Activated naive CD8-positive, alpha-beta T cell treated with anti-CD3 and anti-CD28 coated beads, Interleukin-2, amount 10 ng/mL, durations not matched to agents 7 days and 5 days (primary cell): Measurements from ENCODE around the gene MOV10. TPM values are rescaled to one million over a fixed set of nuclear protein-coding genes. Genes with fewer than 3 reads are reported as not detected.
A peak's percentile ranks its signal among the peaks of the same experiment; 100 is the strongest.

Experiments
- ATAC-seq: fragments of 150-1000 bp; cut with Tn5 transposase; one replicate; pipeline ENCODE4 v1.10.0; 2021; ENCODE audit warnings: low read depth, moderate library complexity
- POLR2A ChIA-PET: fragments of 350-600 bp; sonication (Branson Sonifier 250); formaldehyde crosslinking; loops from one replicate; lab custom pipeline; 2021; ENCODE audit warnings: antibody characterized with exemption; lab: Charles Lee
- DNase-seq: peaks from one replicate; pipeline ENCODE4 v3.0.0; 2021
- H3K27ac Mint-ChIP-seq: one replicate; pipeline ENCODE4 v1.8.0; 2022; ENCODE audit warnings: mild to moderate bottlenecking, mixed read lengths
- H3K27me3 Mint-ChIP-seq: one replicate; pipeline ENCODE4 v1.8.0; 2022; ENCODE audit warnings: mild to moderate bottlenecking, moderate library complexity, mixed read lengths
- H3K36me3 Mint-ChIP-seq: one replicate; pipeline ENCODE4 v1.8.0; 2021; ENCODE audit warnings: mild to moderate bottlenecking, mixed read lengths
- H3K4me1 Mint-ChIP-seq: one replicate; pipeline ENCODE4 v1.8.0; 2021; ENCODE audit warnings: mixed read lengths
- H3K4me3 Mint-ChIP-seq: one replicate; pipeline ENCODE4 v1.8.0; 2022; ENCODE audit warnings: mild to moderate bottlenecking, moderate library complexity, mixed read lengths
- H3K9me3 Mint-ChIP-seq: one replicate; pipeline ENCODE4 v1.8.0; 2021; ENCODE audit warnings: mixed read lengths
- total RNA-seq, 2 experiments: library from RNA; stranded (reverse); gene quantifications; one replicate each; pipeline ENCODE4 v1.2.3, GENCODE V29; 2021

The MOV10 gene, protein sequence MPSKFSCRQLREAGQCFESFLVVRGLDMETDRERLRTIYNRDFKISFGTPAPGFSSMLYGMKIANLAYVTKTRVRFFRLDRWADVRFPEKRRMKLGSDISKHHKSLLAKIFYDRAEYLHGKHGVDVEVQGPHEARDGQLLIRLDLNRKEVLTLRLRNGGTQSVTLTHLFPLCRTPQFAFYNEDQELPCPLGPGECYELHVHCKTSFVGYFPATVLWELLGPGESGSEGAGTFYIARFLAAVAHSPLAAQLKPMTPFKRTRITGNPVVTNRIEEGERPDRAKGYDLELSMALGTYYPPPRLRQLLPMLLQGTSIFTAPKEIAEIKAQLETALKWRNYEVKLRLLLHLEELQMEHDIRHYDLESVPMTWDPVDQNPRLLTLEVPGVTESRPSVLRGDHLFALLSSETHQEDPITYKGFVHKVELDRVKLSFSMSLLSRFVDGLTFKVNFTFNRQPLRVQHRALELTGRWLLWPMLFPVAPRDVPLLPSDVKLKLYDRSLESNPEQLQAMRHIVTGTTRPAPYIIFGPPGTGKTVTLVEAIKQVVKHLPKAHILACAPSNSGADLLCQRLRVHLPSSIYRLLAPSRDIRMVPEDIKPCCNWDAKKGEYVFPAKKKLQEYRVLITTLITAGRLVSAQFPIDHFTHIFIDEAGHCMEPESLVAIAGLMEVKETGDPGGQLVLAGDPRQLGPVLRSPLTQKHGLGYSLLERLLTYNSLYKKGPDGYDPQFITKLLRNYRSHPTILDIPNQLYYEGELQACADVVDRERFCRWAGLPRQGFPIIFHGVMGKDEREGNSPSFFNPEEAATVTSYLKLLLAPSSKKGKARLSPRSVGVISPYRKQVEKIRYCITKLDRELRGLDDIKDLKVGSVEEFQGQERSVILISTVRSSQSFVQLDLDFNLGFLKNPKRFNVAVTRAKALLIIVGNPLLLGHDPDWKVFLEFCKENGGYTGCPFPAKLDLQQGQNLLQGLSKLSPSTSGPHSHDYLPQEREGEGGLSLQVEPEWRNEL
- total RNA-seq, result 100 to 1,000 TPM; 124 to 130 TPM

DNA sequence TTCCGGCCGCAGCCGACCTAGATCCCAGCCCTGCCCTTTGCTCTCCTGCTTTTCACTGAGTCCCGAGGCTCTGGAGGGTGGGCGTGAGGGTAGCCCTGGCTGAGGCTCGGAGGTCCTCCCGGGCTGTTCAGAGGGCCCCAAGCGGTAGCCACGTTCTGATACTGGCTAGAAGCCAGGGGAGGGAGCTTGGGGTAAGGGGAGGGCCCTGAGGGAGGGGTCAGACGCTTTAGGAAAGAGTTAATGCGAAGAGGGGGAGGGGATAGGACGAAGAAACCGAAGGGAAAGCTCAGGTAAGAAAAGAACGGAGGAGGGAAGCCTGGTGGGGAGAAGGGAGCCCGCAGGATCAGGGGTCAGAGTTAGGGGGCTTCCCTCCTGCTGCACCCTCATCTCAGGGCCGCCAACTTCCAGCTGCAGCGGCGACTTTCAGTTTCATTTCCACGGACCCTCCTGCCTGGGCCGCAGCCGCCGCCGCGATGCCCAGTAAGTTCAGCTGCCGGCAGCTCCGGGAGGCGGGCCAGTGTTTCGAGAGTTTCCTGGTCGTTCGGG is at the start of gene MOV10:
MOV10 (plus strand) TSS at position 220 of the 546 bp plus-strand sequence; CDS start at position 474, 254 bp downstream.
- Mint-ChIP-seq H3K4me3 (peak within 1 kb of the TSS; percentile 97), H3K27me3 (no peaks in the 10 kb centered on the region), H3K9me3 (no peaks in the 10 kb centered on the region), H3K36me3 (peaks cover 28% of the 10 kb centered on the region), H3K4me1 (peaks cover 42% of the 10 kb centered on the region), H3K27ac (peak within 1 kb of the TSS; percentile 97)
- ATAC-seq, result peak; percentile 80
- POLR2A ChIA-PET, result interaction anchor here (0.7 to 3.9 kb wide), 18 partner anchors 10 to 284 kb away, joined by 3 to 26 read pairs (median 5); partner anchors contain the start of genes CAPZA1, PPM1J, RHOC and SLC16A1
- DNase-seq, result peak; percentile 69

DNA sequence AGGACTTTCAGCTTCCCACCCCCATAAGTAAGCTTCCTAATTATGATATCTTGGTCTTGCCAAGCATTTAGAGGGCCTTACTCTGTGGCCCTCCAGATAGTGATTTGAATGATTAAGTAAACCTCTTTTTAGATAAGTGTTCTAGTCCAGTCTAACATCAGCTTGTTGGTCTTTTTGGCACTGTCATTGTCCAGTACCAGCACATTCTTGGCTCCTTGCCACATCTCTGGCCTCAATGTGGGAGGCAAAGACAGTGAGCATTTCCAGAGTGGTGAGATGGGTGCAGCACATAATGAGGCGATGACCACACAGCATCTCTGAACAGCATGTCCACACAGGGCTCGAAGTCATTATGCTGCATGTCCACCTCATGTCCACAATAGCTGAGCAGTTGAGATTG is 48.8 kb upstream of the MOV10 start:
- H3K27me3 Mint-ChIP-seq, result no peaks in the 10 kb centered on the region
- peaks cover 45% of the 10 kb centered on the region for H3K36me3 Mint-ChIP-seq
- H3K4me1 Mint-ChIP-seq, result peaks cover 52% of the 10 kb centered on the region
- no peak for DNase-seq
- H3K4me3 Mint-ChIP-seq, result no peak overlapping the region
- ATAC-seq, result no peak
- H3K27ac Mint-ChIP-seq, result no peak overlapping the region
- POLR2A ChIA-PET, result interaction anchor here (0.6 to 1.0 kb wide), 2 partner anchors 26 to 422 kb away, joined by 5 to 6 read pairs; no protein-coding TSS in a partner anchor
- no peaks in the 10 kb centered on the region for H3K9me3 Mint-ChIP-seq

DNA sequence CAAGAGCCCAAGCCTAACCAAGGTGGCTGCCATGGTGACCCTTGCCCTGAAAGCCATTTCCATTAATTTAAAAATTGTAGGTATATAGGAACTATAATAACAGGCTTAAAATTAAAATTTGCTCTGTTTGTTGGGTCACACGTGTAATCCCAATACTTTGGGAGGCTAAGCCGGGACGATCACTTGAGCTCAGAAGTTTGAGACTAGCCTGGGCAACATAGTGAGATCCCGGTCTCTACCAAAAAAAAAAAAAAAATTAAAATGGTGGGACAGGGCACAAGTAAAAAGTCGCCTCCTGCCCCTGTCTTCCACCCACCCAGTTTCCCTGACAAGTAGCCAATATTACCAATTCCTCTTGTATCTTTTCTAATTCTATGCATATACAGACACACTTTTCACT is 48.3 kb upstream of the MOV10 start:
- no peaks in the 10 kb centered on the region for H3K9me3 Mint-ChIP-seq
- H3K27ac Mint-ChIP-seq, result no peak overlapping the region
- no peak for DNase-seq
- H3K4me1 Mint-ChIP-seq, result peaks cover 52% of the 10 kb centered on the region
- no peak for ATAC-seq
- POLR2A ChIA-PET, result interaction anchor here (1.0 kb wide), 1 partner anchor 26 kb away, joined by 6 read pairs; no protein-coding TSS in a partner anchor
- no peak overlapping the region for H3K4me3 Mint-ChIP-seq
- no peaks in the 10 kb centered on the region for H3K27me3 Mint-ChIP-seq
- peaks cover 45% of the 10 kb centered on the region for H3K36me3 Mint-ChIP-seq

DNA sequence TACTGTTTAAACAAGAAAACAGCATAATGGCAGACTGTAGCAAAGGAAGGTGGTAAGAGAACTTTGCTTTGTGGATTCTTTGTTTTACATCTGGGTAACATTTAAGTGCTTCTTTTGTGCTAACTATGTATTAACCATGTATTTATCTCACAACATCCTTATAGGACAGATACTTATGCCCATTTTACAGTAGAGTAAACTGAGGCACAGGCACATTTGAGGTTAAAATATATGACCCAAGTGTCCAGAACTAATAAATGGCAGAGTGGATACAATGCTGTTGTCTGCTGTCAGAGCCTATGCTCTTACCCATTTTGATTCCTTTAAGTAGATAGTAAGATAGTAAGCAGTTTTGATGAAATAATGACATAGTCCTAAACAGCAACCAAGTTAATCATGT is 47.6 kb upstream of the MOV10 start:
- Mint-ChIP-seq H3K27me3 (no peaks in the 10 kb centered on the region), H3K36me3 (peaks cover 43% of the 10 kb centered on the region), H3K9me3 (no peaks in the 10 kb centered on the region), H3K4me1 (peaks cover 54% of the 10 kb centered on the region), H3K4me3 (no peak overlapping the region), H3K27ac (no peak overlapping the region)
- no peak for DNase-seq
- POLR2A ChIA-PET, result no interaction called here
- no peak for ATAC-seq

DNA sequence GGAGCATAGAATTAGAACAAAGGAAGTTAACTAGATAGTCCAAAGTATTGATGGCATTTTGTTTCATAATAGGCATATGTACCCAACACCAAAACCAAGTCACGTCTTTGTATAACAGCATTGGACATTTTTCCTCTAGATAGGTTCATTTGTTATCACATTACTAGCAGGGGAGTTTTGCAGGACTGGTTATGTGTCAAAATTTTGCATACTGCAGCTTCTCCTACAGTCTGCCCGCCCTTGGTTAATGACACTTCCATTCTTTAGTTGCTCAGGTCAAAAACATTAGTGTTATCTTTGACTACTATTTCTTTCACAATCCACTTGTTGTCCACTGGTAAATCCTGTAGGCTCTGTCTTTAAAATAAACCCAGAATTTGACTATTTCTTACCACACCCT is 45.9 kb upstream of the MOV10 start:
- Mint-ChIP-seq H3K9me3 (no peaks in the 10 kb centered on the region), H3K27me3 (no peaks in the 10 kb centered on the region), H3K27ac (no peak overlapping the region), H3K4me3 (no peak overlapping the region), H3K4me1 (peaks cover 56% of the 10 kb centered on the region), H3K36me3 (peaks cover 49% of the 10 kb centered on the region)
- DNase-seq (no peak), ATAC-seq (no peak)
- POLR2A ChIA-PET, result no interaction called here

DNA sequence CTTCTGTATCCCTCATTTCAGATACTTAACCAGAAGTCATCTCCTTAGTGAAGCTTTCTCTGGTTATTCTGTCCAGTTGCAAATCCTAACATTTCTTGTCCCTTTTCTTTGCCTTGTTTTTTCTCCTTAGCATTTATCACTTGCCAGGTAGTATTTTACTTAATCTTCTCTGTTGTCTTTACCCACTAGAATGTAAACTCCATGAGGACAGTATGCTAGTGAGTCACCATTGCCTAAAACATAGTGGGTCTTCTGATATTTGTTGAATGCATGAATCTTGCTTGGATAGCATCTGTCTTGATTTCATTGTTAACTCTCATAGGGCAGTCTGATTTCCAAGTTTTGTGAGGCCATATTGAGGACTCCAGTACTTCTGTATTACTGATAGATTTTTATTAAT is 45.2 kb upstream of the MOV10 start:
- Mint-ChIP-seq H3K27me3 (no peaks in the 10 kb centered on the region), H3K27ac (no peak overlapping the region), H3K9me3 (no peaks in the 10 kb centered on the region), H3K4me3 (no peak overlapping the region), H3K4me1 (peaks cover 60% of the 10 kb centered on the region), H3K36me3 (peaks cover 52% of the 10 kb centered on the region)
- POLR2A ChIA-PET, result no interaction called here
- DNase-seq (no peak), ATAC-seq (no peak)

DNA sequence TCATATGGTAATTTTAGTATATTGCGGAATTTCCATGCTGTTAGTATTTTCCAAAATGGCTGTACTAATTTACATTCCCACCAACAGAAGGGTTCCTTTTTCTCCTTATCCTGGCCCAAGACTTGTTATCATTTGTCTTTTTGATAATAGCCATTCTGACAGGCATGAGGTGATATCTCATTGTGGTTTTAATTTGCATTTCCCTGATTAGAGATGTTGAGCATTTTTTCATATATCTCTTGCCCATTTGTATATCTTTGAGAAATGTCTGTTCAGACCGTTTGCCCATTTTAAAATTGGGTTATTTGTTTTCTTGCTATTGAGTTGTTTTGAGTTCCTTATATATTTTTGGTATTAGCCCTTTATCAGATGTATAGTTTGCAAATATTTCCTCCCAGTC is 40.8 kb upstream of the MOV10 start:
- Mint-ChIP-seq H3K27me3 (no peaks in the 10 kb centered on the region), H3K27ac (no peak overlapping the region), H3K36me3 (peaks cover 34% of the 10 kb centered on the region), H3K4me1 (peaks cover 56% of the 10 kb centered on the region), H3K4me3 (no peak overlapping the region), H3K9me3 (no peaks in the 10 kb centered on the region)
- ATAC-seq (no peak), DNase-seq (no peak)
- POLR2A ChIA-PET, result interaction anchor here (0.6 kb wide), 1 partner anchor 14 kb away, joined by 3 read pairs; the partner anchor contains the start of genes CAPZA1 and ST7L

DNA sequence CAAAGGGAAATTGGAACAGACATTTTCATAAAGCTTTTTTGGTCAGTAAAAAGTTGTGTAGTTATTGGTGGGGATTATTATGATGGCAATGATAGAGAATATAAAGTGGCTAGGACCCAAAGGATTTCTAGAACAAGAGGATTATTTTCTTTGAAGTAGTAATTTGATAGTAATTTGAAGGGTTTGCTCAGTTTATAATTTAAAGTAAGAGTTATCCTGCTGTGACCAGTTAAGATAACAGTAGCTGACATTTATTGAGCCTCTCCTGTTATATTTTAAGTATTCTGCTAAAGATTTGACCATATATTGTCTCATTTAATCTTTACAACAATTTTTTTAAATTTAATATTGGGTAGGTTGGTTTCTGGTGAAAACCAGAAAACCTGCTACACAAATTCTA is 40.1 kb upstream of the MOV10 start:
- POLR2A ChIA-PET, result interaction anchor here (0.9 kb wide), 1 partner anchor 10 kb away, joined by 3 read pairs; no protein-coding TSS in a partner anchor
- no peaks in the 10 kb centered on the region for H3K27me3 Mint-ChIP-seq
- H3K36me3 Mint-ChIP-seq, result peaks cover 29% of the 10 kb centered on the region
- H3K4me1 Mint-ChIP-seq, result peaks cover 53% of the 10 kb centered on the region
- no peak overlapping the region for H3K4me3 Mint-ChIP-seq
- H3K9me3 Mint-ChIP-seq, result no peaks in the 10 kb centered on the region
- no peak for ATAC-seq
- DNase-seq, result no peak
- H3K27ac Mint-ChIP-seq, result no peak overlapping the region

DNA sequence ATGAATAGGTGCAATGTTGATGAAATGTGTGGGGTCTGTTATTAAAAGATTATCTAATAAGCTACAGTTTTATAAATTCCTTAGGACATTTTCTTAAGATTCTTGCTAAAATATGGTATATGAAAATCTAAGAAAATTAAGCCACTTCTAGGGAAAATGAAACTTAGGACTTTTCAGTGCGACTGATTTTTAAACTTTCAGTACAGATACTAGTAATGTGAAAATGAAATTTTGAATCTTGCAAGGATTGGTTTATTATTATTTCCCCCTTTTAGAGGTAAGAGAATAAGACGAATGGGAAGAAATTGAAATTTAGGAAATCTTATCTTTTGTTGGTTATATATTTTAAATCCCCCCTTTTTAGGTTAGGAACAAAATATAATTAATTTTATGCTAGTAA is 38.4 kb upstream of the MOV10 start:
- Mint-ChIP-seq H3K27me3 (no peaks in the 10 kb centered on the region), H3K4me1 (peaks cover 46% of the 10 kb centered on the region), H3K9me3 (no peaks in the 10 kb centered on the region), H3K36me3 (peaks cover 22% of the 10 kb centered on the region), H3K4me3 (no peak overlapping the region), H3K27ac (no peak overlapping the region)
- DNase-seq, result no peak
- ATAC-seq, result no peak
- POLR2A ChIA-PET, result interaction anchor here (1.1 to 1.3 kb wide), 3 partner anchors 11 to 18 kb away, joined by 3 to 4 read pairs (median 4); no protein-coding TSS in a partner anchor

DNA sequence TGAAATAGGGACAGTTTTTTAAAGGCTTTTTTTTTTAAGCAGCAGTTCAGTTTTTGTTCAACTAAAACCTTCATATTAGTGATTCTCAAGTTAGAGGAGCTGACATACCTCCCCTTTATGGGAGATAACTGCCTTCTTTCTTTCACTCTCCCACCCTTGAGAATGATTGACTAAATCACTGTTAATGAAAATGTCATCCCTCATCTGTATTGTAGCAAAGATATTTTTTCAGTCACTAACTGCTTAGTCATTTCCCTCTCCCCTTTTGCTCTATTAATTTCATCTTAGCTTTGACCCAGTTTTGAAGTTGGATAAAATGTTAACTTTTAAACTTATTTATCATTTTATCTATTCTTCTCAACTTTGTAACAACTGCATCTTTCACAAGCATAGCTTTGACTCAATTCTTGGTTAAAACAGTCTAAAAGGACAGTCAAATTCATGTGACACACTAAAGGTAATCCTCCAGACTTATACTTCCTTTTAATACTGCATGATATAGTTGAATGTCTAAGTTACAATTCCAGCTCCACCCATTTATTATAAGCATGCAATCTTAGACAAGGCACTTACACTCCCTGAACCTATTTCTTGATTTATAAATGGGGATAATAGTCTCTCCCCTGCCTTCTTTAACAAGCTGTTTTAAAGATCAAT is 37.7 kb upstream of the MOV10 start:
- Mint-ChIP-seq H3K27me3 (no peaks in the 10 kb centered on the region), H3K9me3 (no peaks in the 10 kb centered on the region), H3K4me1 (peaks cover 42% of the 10 kb centered on the region), H3K27ac (peak overlapping the region; percentile 42), H3K36me3 (peaks cover 23% of the 10 kb centered on the region), H3K4me3 (no peak overlapping the region)
- POLR2A ChIA-PET, result no interaction called here
- DNase-seq, result no peak
- ATAC-seq, result no peak

DNA sequence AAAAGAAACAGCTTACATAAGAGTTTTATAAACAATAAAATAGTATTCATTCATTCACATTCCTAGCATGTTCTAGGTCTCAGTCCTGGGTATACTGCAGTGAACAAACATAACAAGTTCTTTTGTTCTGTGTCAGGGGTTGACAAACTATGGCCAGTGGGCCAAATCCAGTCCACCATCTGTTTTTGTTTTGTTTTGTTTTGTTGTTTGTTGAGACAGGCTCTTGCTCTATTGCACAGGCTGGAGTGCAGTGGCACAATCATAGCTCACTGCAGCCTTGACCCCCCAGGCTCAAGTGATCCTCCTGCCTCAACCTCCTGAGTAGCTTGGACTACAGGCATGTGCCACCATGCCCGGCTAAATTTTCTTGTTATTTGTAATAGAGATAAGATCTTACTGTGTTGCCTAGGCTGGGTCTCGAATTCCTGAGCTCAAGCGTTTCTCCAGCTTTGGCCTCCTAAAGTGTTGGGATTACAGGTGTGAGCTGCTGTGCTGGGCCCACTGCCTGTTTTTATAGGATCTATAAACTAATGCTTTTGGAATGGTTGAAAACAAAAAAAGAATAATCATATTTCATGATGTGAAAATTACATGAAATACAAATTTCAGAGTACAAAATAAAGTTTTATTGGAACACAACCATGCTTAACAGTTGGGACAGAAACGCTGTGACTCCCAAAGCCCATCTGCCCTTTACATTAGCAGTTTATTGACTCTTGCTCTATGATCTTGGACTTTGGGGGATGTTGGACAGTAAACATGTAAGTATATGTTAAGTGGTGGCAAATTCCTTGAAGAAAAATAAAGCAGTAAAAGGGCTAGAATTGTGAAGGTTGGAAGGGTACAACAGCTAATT is 37.0 kb upstream of the MOV10 start:
- Mint-ChIP-seq H3K27ac (peak overlapping the region; percentile 4), H3K4me1 (peaks cover 38% of the 10 kb centered on the region), H3K27me3 (no peaks in the 10 kb centered on the region), H3K9me3 (no peaks in the 10 kb centered on the region), H3K4me3 (no peak overlapping the region), H3K36me3 (peaks cover 20% of the 10 kb centered on the region)
- DNase-seq (no peak), ATAC-seq (no peak)
- POLR2A ChIA-PET, result no interaction called here

DNA sequence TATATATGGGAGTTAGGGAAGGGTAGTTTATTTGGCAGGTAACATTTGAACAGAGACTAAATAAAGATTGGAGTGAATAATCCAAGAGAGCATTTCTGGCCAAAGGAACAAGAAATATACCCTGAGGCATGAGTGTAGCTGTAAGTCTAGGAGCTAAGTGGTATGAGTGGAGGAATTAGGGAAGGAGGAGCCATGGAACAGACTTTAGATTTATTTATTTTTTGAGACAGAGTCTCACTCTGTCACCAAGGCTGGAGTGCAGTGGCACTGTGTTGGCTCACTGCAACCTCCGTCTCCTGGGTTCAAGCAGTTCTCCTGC is 36.4 kb upstream of the MOV10 start:
- POLR2A ChIA-PET, result no interaction called here
- H3K4me1 Mint-ChIP-seq, result peaks cover 35% of the 10 kb centered on the region
- no peak for ATAC-seq
- no peaks in the 10 kb centered on the region for H3K27me3 Mint-ChIP-seq
- H3K27ac Mint-ChIP-seq, result peak overlapping the region; percentile 4
- H3K9me3 Mint-ChIP-seq, result no peaks in the 10 kb centered on the region
- peaks cover 17% of the 10 kb centered on the region for H3K36me3 Mint-ChIP-seq
- DNase-seq, result no peak
- no peak overlapping the region for H3K4me3 Mint-ChIP-seq
